Transverse colon (tissue), 4 donors: ENCODE measurements around the gene AKAP6. TPM values are rescaled to one million over a fixed set of nuclear protein-coding genes. Genes with fewer than 3 reads are reported as not detected.

Experiments used
- DNase-seq: peaks from one replicate; pipeline ENCODE4 v3.0.0-alpha.2; 2019
- H3K27ac ChIP-seq, 4 donors: fragments of 200-600 bp; sonication (generic); 2 replicates each; pipeline ENCODE4 v1.5.1; 2016 to 2018; ENCODE audit warnings: inconsistent platforms in 4 of 4
- H3K27me3 ChIP-seq: fragments of 200-600 bp; sonication (generic); 2 replicates; pipeline ENCODE4 v1.5.1; 2017; ENCODE audit warnings: inconsistent platforms
- H3K36me3 ChIP-seq, 4 donors: fragments of 200-600 bp; sonication (generic); 2 replicates each; pipeline ENCODE4 v1.5.1; 2017 to 2019; ENCODE audit warnings: inconsistent platforms in 4 of 4
- H3K4me1 ChIP-seq, 4 donors: fragments of 200-600 bp; sonication (generic); 2 replicates each; pipeline ENCODE4 v1.5.1; 2017 to 2020; ENCODE audit warnings: inconsistent platforms in 4 of 4
- H3K4me3 ChIP-seq, 4 donors: fragments of 200-600 bp; sonication (generic); 1 replicate in 1 of 4; 2 replicates in 3 of 4; pipeline versions ENCODE4 v1.5.1 to v1.6.1; 2017 to 2019; ENCODE audit warnings: inconsistent platforms in 4 of 4
- H3K9me3 ChIP-seq, 2 donors: fragments of 200-600 bp; sonication (generic); 2 replicates each; pipeline ENCODE4 v1.5.1; 2017 to 2019; ENCODE audit warnings: inconsistent platforms in 2 of 2
- EP300 ChIP-seq: sonication (generic); formaldehyde crosslinking; IDR thresholded peaks from one replicate; pipeline ENCODE4 v1.6.1; 2017; ENCODE audit warnings: antibody characterized with exemption, low read depth
- POLR2A ChIP-seq: fragments of 450-650 bp; IDR thresholded peaks from one replicate; pipeline ENCODE4 v1.6.1; 2016; ENCODE audit warnings: antibody characterized with exemption, mild to moderate bottlenecking, moderate library complexity
- POLR2AphosphoS5 ChIP-seq, 3 donors: sonication (generic); formaldehyde crosslinking; IDR thresholded peaks; one replicate each; pipeline ENCODE4 v1.6.1; 2016; ENCODE audit warnings: antibody characterized with exemption in 3 of 3
- WGBS, 2 donors: methylation state at CpG; one replicate each; pipeline ENCODE4 v1.1.5; 2018; ENCODE audit warnings: low coverage in 1 of 2; 5-methylcytosine and 5-hydroxymethylcytosine counted together
- in situ Hi-C, 4 donors: fragments of 200-750 bp; cut with MboI; loops; one replicate each; pipeline versions ENCODE4 v1.15.0 to v1.15.1; 2017; ENCODE audit warnings: low sequenced_read_pairs in 3 of 4, low pct_ligation_motif_present in 1 of 4, low pct_unique_long_range_greater_than_20kb in 1 of 4
- intact Hi-C: fragments of 100-400 bp; cut with DNase I; formaldehyde crosslinking; loops from one replicate; pipeline ENCODE4 v1.15.1; 2023; ENCODE audit warnings: low total_unique reads
- total RNA-seq, 4 donors: library from RNA; depleted of rRNA; stranded (reverse); fragments of >200 nt; gene quantifications; one replicate each; pipeline ENCODE4 v1.1.0, GENCODE V29; 2016
- TF ChIP-seq, protein P1 (sequence below), 5 experiments: fragments of 200-600 bp in 3 of 5; fragments of 450-650 bp in 2 of 5; sonication (generic) in 3 of 5; IDR thresholded peaks; 1 replicate in 2 of 5; 2 replicates in 3 of 5; pipeline ENCODE4 v1.5.1; 2016 to 2017; ENCODE audit warnings: antibody characterized with exemption in 5 of 5, inconsistent platforms in 3 of 5, mild to moderate bottlenecking in 2 of 5, moderate library complexity in 1 of 5

The AKAP6 gene
- total RNA-seq, 4 donors from 2014 or later, result 6.3 to 16.7 (median 9.7) TPM

DNA sequence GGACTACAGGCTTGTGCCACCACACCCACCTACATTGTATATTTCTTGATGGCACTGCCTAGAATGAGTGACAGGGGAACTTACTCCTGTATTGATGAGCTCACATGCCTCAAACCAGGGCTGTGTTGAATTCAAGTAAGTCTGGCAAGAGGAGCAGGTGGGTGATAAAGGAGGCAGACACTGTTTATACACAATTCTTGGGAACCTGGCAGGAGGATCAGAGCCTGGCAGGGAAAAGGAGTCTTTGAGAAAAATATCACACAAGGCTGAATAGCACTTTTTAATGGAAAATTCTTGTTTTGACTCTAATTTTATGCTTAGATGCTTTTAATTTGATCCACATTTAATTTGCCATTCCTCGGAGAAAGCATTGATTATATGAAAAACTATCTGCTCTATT, 316.5 kb downstream of the AKAP6 start:
- no peak for TF ChIP-seq POLR2AphosphoS5 (IDR thresholded peaks at IDR 0.05)
- no peak for TF ChIP-seq POLR2A
- TF ChIP-seq, protein P1, sequence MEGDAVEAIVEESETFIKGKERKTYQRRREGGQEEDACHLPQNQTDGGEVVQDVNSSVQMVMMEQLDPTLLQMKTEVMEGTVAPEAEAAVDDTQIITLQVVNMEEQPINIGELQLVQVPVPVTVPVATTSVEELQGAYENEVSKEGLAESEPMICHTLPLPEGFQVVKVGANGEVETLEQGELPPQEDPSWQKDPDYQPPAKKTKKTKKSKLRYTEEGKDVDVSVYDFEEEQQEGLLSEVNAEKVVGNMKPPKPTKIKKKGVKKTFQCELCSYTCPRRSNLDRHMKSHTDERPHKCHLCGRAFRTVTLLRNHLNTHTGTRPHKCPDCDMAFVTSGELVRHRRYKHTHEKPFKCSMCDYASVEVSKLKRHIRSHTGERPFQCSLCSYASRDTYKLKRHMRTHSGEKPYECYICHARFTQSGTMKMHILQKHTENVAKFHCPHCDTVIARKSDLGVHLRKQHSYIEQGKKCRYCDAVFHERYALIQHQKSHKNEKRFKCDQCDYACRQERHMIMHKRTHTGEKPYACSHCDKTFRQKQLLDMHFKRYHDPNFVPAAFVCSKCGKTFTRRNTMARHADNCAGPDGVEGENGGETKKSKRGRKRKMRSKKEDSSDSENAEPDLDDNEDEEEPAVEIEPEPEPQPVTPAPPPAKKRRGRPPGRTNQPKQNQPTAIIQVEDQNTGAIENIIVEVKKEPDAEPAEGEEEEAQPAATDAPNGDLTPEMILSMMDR (IDR thresholded peaks at IDR 0.05), result no peak
- no peak for TF ChIP-seq EP300
- intact Hi-C loops, result no loop called here
- H3K27me3 ChIP-seq, result no peaks in the 10 kb centered on the region
- DNase-seq, result no peak
- H3K4me3 ChIP-seq, result no peak overlapping the region
- H3K9me3 ChIP-seq, result no peaks in the 10 kb centered on the region
- H3K4me1 ChIP-seq, result peaks cover 0 to 4% (median 0%) of the 10 kb centered on the region in 4 donors
- in situ Hi-C loops, result no loop called here
- H3K27ac ChIP-seq, result no peak overlapping the region
- 80 to 89% methylated on average over 1 of the region's 1 CpG for WGBS, 2 donors
- H3K36me3 ChIP-seq, result no peaks in the 10 kb centered on the region

DNA sequence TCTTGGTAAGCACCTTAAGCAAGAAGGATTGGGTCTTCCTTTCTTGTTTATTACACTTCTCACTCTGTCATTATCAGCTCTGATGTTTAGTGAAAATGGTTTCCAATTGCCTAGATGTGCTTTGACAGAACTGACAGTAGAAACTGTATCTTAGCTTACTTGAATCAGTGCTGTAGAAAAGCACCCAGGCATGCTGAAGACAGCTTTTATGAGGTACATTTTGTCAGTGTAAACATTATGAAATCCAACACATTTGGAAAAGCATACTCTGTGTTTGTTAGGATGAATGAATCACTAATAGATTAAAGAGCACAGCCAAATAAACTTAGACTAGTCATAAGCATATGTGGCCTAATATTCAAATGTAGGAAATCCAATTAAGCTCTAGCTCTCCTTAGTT, 319.3 kb downstream of the AKAP6 start:
- no peak overlapping the region for H3K4me3 ChIP-seq
- H3K4me1 ChIP-seq, result peaks cover 0 to 4% (median 0%) of the 10 kb centered on the region in 4 donors
- no peak overlapping the region for H3K27ac ChIP-seq
- in situ Hi-C loops (no loop called here), intact Hi-C loops (no loop called here)
- no peak for DNase-seq
- TF ChIP-seq POLR2A (no peak), EP300 (no peak), POLR2AphosphoS5 (IDR thresholded peaks at IDR 0.05) (no peak)
- TF ChIP-seq, protein P1 (IDR thresholded peaks at IDR 0.05), result no peak
- H3K36me3 ChIP-seq, result no peaks in the 10 kb centered on the region
- H3K27me3 ChIP-seq, result no peaks in the 10 kb centered on the region
- H3K9me3 ChIP-seq, result no peaks in the 10 kb centered on the region

DNA sequence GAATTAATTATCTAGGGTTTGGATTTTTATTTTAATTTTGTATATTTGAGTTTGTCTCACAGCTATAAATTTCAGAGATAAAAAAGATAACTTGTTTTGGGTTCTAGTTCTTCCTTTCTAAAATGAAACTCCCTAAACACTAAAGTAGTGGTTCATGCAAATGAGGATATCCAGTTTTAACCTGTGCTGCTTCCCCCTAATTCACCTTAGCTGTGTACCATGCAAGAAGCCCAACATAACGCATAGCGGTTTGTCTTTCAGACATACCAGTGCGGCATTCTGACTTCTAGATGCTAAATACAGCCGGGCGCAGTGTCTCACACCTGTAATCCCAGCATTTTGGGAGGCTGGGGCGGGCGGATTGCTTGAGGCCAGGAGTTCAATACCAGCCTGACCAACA, 320.9 kb downstream of the AKAP6 start:
- H3K27ac ChIP-seq, result no peak overlapping the region
- no peaks in the 10 kb centered on the region for H3K9me3 ChIP-seq
- H3K36me3 ChIP-seq, result no peaks in the 10 kb centered on the region
- intact Hi-C loops (no loop called here), in situ Hi-C loops (no loop called here)
- H3K4me3 ChIP-seq, result no peak overlapping the region
- 92 to 97% methylated on average over 6 to 7 of the region's 7 CpGs for WGBS, 2 donors
- peaks cover 0 to 4% (median 0%) of the 10 kb centered on the region in 4 donors for H3K4me1 ChIP-seq
- no peak for DNase-seq
- H3K27me3 ChIP-seq, result no peaks in the 10 kb centered on the region
- TF ChIP-seq EP300 (no peak), POLR2AphosphoS5 (IDR thresholded peaks at IDR 0.05) (no peak), POLR2A (no peak)
- TF ChIP-seq, protein P1 (IDR thresholded peaks at IDR 0.05), result no peak

DNA sequence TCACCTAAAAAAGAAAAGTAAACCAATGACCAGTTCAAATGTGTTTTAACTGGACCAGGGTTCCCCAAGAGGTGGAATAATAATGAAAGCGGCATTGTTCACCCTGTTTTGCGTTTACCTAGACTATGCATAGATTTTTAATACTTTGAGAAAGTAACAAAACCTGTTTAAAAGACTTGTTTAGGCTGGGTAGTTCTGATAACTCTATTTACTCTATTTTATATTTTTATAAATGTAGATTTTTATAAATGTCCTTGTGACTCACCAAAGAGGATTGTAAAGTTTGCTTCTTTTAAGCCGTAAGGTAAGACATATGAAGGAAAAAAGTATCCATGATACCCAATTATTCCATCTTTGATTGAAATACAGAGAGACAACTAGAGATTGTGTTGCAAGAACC, 321.6 kb downstream of the AKAP6 start:
- no peaks in the 10 kb centered on the region for H3K9me3 ChIP-seq
- intact Hi-C loops (no loop called here), in situ Hi-C loops (no loop called here)
- DNase-seq, result no peak
- H3K27me3 ChIP-seq, result no peaks in the 10 kb centered on the region
- H3K4me1 ChIP-seq, result peaks cover 0 to 4% (median 0%) of the 10 kb centered on the region in 4 donors
- no peaks in the 10 kb centered on the region for H3K36me3 ChIP-seq
- H3K4me3 ChIP-seq, result no peak overlapping the region
- no peak for TF ChIP-seq POLR2AphosphoS5 (IDR thresholded peaks at IDR 0.05)
- TF ChIP-seq, protein P1 (IDR thresholded peaks at IDR 0.05), result no peak
- no peak for TF ChIP-seq POLR2A
- no peak for TF ChIP-seq EP300
- 90 to 100% methylated on average over 3 of the region's 3 CpGs for WGBS, 2 donors
- H3K27ac ChIP-seq, result no peak overlapping the region
